ENCODE measurements around the gene WWOX.

WWOX gene

GRCh38 chr16:78413651-78414050 lies 314.2 kb downstream of the WWOX start:
- no peak for DNase-seq

GRCh38 chr16:78415013-78415412 lies 315.6 kb downstream of the WWOX start:
- DNase-seq = no peak

GRCh38 chr16:78415669-78416068 lies 316.2 kb downstream of the WWOX start:
- DNase-seq = no peak

- no peak for DNase-seq
Observed at GRCh38 chr16:78416400-78416799, 316.9 kb downstream of the WWOX start.

GRCh38 chr16:78421181-78421708 lies 321.8 kb downstream of the WWOX start:
- DNase-seq = no peak

DNA sequence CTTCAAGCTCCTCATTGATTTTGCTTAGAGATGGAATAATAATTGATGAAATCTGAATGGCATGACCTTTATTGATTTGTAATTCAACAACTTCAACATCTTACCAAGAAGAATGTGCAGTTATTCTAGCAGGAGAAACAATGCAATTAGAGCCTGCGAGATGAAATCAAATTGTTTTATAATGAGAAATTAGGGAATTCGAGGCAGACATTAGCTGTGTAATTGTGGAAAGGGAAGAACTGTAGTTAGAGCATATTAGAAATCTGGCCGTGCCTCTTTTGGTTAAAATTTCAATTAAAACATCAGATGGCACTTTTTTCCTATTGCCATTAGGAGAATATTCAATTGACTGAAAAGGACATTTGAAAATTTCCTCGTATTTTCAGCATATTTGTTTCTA lies 325.8 kb downstream of the WWOX start:
- no peak for DNase-seq

DNA sequence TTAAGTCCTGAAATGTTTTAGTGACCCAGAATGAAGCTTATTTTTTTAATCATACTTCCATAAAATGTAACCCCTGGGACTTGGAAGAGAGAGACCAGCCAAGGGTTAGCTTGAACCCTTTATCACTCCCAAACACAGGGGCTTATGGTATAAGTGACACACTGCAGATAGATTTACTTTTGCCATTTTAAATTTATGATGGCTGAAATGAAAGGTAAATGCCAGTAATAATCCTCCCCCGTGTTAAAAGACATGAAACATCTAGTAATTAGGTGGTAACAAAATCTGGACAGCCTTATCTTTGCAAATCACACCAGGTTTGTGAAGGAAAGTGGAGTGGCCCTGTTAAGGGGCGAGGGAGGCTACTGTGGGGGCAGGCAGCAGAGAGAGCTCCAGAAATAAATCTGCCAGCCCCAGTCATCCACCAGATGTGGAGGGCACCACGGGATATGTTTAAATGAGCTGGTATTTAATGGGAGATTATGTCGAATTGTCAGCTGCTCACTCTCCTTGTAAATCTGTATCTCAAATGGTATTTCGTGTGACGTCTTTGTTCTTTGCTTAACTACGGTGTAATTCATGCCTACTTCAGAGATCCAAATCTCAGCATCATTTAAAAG lies 326.5 kb downstream of the WWOX start:
- DNase-seq = no peak

DNA sequence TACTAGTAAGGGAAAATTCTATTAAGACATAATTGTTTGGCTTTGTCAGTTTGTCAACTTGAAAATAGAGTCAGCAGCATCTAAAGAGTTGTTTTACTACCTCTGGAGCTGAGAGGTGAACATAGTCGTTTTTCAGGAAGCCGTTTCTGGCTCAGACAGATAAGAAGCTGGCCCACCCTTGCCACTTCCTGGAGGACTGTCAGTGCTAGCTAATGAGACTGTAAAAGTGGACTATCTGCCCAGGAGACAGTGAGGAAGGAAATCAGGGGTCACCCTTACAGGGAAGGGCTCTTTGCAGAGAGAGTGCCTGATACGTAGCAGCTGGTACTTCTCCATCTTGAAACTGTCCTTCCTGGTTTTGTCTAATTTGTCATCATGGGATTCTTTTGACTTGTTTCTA lies 328.7 kb downstream of the WWOX start:
- no peak for DNase-seq

DNA sequence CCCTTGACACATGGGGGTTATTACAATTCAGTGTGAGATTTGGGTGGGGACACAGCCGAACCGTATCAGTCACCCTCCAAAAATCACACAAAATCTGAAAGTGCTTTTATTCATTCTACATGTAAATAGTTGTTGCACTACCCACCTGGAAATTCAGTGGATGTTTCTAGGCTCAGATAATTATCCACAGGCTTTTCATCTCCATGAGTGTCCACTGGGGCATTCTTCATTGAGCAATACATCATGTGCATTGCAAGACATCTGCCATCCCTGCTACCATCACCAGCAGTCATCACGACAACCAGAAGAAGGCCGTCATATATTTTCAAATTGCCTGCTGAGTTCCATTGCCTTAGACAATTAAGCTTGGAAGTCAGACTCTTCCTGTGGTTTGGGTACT lies 330.8 kb downstream of the WWOX start:
- no peak for DNase-seq

- no peak for DNase-seq
Observed at GRCh38 chr16:78431004-78431670, 331.7 kb downstream of the WWOX start.

- DNase-seq = no peak
Observed at GRCh38 chr16:78431701-78432100, 332.2 kb downstream of the WWOX start.

DNA sequence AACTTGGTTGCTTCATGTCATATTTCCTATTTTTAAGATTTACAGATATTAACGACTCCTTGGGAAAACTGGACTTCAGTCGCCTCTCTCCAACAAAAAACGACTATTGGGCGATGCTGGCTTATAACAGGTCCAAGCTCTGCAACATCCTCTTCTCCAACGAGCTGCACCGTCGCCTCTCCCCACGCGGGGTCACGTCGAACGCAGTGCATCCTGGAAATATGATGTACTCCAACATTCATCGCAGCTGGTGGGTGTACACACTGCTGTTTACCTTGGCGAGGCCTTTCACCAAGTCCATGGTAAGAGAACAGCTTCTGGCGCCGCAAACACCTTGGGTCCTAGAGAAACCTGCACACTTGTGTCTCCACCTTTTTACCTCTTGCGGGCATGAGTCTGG lies 333.0 kb downstream of the WWOX start:
- DNase-seq = no peak

DNA sequence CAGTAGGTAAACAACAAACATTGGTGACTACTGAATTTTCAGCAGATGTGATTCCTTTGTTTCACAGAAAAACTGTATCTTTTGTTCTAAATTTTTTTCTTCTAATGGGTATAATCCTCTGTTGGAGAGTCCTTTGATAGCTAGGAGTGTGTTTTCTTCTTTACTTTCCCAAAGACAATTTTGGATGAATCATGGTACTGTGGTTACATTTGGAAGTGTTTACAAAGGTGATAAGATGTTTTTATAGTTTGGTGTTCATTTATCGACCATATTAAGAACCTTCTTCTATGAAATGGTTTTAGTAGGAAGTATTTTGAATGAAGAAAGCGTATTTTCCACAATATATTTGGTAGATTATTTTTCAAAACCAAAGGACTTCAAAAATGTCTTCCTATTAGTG lies 333.7 kb downstream of the WWOX start:
- no peak for DNase-seq

GRCh38 chr16:78434401-78434800 lies 334.9 kb downstream of the WWOX start:
- DNase-seq = no peak

GRCh38 chr16:78435260-78435659 lies 335.8 kb downstream of the WWOX start:
- no peak for DNase-seq

DNA sequence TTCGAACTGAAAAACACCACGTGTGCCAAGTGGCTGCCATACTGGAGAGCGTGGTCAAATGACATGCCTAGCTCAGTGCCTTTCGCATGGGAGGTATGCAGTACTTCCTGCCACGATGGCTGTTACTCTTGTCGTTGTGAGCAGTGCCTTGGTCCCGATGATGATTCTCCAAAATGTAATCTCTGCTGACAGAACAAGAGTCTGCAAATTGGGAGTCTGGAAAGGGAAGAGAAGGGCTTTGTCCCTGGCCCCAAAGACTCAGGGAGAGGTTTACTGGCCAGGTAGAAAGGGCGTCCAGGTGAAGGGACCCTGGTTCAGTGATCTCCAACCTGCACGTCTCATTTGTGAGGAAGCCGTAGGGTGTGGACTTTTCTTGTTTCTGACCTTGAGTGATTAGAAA lies 336.6 kb downstream of the WWOX start:
- no peak for DNase-seq

DNA sequence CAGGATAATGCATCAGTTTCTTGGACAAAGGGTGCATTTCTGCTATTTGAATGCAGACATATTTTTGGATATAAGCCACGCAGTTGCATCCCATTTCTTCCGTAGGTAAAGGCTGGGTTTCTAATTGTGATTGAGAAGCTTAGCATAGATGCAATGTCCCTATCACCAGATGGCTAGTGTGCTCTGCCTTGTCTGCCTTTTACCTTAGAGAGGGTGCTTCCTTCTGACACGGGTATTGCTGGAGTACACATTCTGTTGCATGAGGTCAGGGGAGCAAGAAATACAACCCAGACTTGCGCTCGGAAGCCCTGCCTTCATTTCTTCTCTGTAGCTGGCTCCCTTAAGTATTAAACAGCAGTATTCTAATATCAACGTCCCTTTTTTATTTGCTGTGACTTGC lies 337.4 kb downstream of the WWOX start:
- DNase-seq = peak; percentile 37

GRCh38 chr16:78437352-78437968 lies 338.0 kb downstream of the WWOX start:
- DNase-seq = no peak

DNA sequence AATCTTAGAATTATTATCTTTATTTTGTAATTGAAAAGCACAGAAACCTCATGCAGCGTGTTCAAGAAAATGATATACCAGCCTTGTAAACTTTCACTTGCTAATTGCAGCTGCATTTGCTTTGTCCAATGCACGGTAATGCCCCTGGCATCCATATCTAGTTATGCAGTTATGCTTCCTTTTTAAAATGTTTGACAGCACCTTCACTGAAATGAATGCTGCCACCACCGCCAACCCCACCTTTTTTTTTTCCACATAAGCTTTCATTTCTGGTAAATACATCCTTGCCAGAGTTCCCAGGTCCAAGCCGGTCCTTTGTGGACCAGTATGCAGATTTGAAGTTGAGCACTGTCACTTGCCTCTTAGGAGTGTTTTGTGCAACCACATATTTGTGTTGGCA lies 338.8 kb downstream of the WWOX start:
- no peak for DNase-seq

GRCh38 chr16:78438632-78439031 lies 339.2 kb downstream of the WWOX start:
- no peak for DNase-seq

- DNase-seq = no peak
Observed at GRCh38 chr16:78439646-78440045, 340.2 kb downstream of the WWOX start.

GRCh38 chr16:78441298-78441697 lies 341.8 kb downstream of the WWOX start:
- DNase-seq = no peak

DNA sequence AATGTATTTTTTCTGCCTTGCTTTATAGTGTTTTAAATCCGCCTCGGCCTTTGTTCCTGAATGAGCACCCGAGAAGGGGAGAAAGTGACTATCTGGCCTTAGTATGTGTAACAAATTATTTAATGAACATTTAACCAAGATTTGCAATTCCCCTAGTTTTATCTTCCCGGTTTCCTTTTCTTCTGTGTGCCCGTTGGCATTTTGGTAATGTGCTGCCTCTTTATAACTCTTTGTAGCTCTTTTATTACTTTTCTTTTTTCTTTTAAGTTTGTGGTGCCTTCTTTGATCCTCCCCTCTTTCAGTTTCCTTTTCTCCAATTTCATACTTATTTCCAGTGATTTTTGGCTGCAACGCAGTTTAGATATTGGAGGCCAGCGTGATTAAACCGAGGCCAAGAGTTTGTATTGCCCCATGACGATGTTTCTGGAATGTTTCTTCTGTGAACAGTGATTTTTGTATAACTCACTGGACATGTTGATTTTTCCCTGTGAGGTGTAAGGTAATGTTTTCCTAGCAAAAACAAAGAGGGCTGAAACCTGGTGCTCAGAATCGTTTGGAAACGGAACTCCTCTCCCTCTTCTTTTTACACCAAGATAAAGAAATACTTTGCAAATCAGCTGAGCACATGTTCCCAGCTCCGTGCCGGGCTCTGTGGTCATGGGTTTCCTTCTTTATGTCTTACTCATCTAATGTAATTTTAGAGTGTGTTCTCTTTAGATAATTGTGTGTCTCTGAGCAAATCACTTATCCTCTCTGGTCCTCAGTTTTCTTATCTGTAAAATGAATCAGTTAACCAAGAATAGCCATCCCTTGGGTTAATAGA lies 344.3 kb downstream of the WWOX start:
- DNase-seq = no peak

DNA sequence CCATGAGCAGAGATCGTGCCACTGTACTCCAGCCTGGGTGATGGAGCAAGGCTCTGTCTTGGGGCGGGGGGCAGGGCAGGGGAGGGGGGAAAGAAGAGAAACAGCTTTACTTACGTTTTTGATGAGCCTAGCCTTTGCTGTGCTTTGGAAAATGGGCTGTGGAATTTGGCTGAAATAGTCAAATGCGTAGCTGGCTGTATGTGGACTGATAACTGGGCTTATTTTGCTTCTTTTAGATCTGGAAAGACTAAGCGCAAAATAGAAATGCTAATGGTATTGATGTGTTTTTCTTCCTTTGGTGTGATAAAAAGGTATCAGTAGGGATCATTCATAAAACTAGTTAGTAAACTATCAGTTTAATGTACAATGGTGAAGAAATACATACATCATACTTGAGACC lies 346.4 kb downstream of the WWOX start:
- DNase-seq = no peak

Data from DMS79 treated with DMSO at 0.1 percent for 48 hours (cell line).